Liver (tissue), 9 donors: ENCODE results near the gene RPS6KA1. TPM values are rescaled to one million over a fixed set of nuclear protein-coding genes. Genes with fewer than 3 reads are reported as not detected.
A peak's percentile ranks its signal among the peaks of the same experiment; 100 is the strongest.

Experiments used
- DNase-seq: peaks from one replicate; pipeline ENCODE4 v3.0.0-alpha.2; 2017; ENCODE audit warnings: low spot score
- H3K27ac ChIP-seq, 2 donors: one replicate each; pipeline ENCODE4 v1.7.0; 2013; ENCODE audit warnings: inconsistent platforms in 2 of 2, low read length in 2 of 2, control low read depth in 1 of 2, low read depth in 1 of 2, mild to moderate bottlenecking in 1 of 2
- H3K27me3 ChIP-seq, 4 donors: one replicate each; pipeline versions ENCODE4 v1.6.1 to v1.7.0; 2013; ENCODE audit warnings: low read length in 3 of 4, inconsistent platforms in 1 of 4, mild to moderate bottlenecking in 1 of 4, moderate library complexity in 1 of 4; ENCODE audit not compliant: control insufficient read depth in 4 of 4, insufficient read depth in 4 of 4
- H3K36me3 ChIP-seq, 4 donors: one replicate each; pipeline versions ENCODE4 v1.6.1 to v1.7.0; 2013; ENCODE audit warnings: low read length in 3 of 4, mild to moderate bottlenecking in 3 of 4, low read depth in 1 of 4, moderate library complexity in 1 of 4; ENCODE audit not compliant: control insufficient read depth in 4 of 4, insufficient read depth in 3 of 4
- H3K4me1 ChIP-seq, 4 donors: one replicate each; pipeline versions ENCODE4 v1.6.1 to v1.7.0; 2013; ENCODE audit warnings: low read length in 3 of 4, mild to moderate bottlenecking in 3 of 4, moderate library complexity in 1 of 4; ENCODE audit not compliant: control insufficient read depth in 4 of 4, insufficient read depth in 4 of 4
- H3K4me3 ChIP-seq, 3 donors: one replicate each; pipeline versions ENCODE4 v1.6.1 to v1.7.0; 2013; ENCODE audit warnings: low read length in 3 of 3, control low read depth in 1 of 3, low read depth in 1 of 3, mild to moderate bottlenecking in 1 of 3
- H3K9ac ChIP-seq, 2 donors: one replicate each; pipeline ENCODE4 v1.7.0; 2013; ENCODE audit warnings: low read length in 2 of 2, mild to moderate bottlenecking in 2 of 2, moderate library complexity in 2 of 2, control low read depth in 1 of 2, low read depth in 1 of 2
- H3K9me3 ChIP-seq, 4 donors: one replicate each; pipeline versions ENCODE4 v1.6.1 to v1.7.0; 2013; ENCODE audit warnings: low read length in 3 of 4; ENCODE audit not compliant: control insufficient read depth in 4 of 4
- ATF3 ChIP-seq: IDR thresholded peaks from 2 replicates; pipeline ENCODE4 v1.6.1; 2016; ENCODE audit warnings: antibody characterized with exemption
- CTCF ChIP-seq: fragments of 150-350 bp; IDR thresholded peaks from 2 replicates; pipeline ENCODE4 v1.5.1; 2017; ENCODE audit warnings: improper control_type of control experiment, low read depth, low read length; ENCODE audit not compliant: missing input control
- FOXA1 ChIP-seq: IDR thresholded peaks from 2 replicates; pipeline ENCODE4 v1.6.1; 2016; ENCODE audit warnings: antibody characterized with exemption
- FOXA2 ChIP-seq: IDR thresholded peaks from 2 replicates; pipeline ENCODE4 v1.6.1; 2016; ENCODE audit warnings: antibody characterized with exemption
- GABPA ChIP-seq, 2 donors: IDR thresholded peaks in 1 of 2; conservative IDR thresholded peaks in 1 of 2; 2 replicates each; pipeline ENCODE4 v1.6.1; 2016; ENCODE audit warnings: antibody characterized with exemption in 2 of 2, mild to moderate bottlenecking in 1 of 2, moderate library complexity in 1 of 2
- HNF4A ChIP-seq, 2 donors: conservative IDR thresholded peaks; 2 replicates each; pipeline ENCODE4 v1.6.1; 2016; ENCODE audit warnings: antibody characterized with exemption in 2 of 2, mild to moderate bottlenecking in 2 of 2
- HNF4G ChIP-seq: IDR thresholded peaks from 2 replicates; pipeline ENCODE4 v1.6.1; 2016; ENCODE audit warnings: antibody characterized with exemption
- JUND ChIP-seq, 2 donors: IDR thresholded peaks; 2 replicates each; pipeline ENCODE4 v1.6.1; 2016; ENCODE audit warnings: antibody characterized with exemption in 2 of 2
- MAX ChIP-seq: IDR thresholded peaks from 2 replicates; pipeline ENCODE4 v1.6.1; 2016; ENCODE audit warnings: antibody characterized with exemption
- NR2F2 ChIP-seq: IDR thresholded peaks from 2 replicates; pipeline ENCODE4 v1.6.1; 2016; ENCODE audit warnings: antibody characterized with exemption
- RAD21 ChIP-seq, 2 donors: IDR thresholded peaks; 2 replicates each; pipeline ENCODE4 v1.6.1; 2016; ENCODE audit warnings: antibody characterized with exemption in 2 of 2, mild to moderate bottlenecking in 2 of 2
- REST ChIP-seq: IDR thresholded peaks from 2 replicates; pipeline ENCODE4 v1.6.1; 2016; ENCODE audit warnings: antibody characterized with exemption, mild to moderate bottlenecking
- RXRA ChIP-seq, 2 donors: IDR thresholded peaks; 2 replicates each; pipeline ENCODE4 v1.6.1; 2017 to 2018; ENCODE audit warnings: antibody characterized with exemption in 2 of 2, mild to moderate bottlenecking in 1 of 2
- SP1 ChIP-seq: IDR thresholded peaks from 2 replicates; pipeline ENCODE4 v1.6.1; 2018; ENCODE audit warnings: antibody characterized with exemption, mild to moderate bottlenecking
- TAF1 ChIP-seq: conservative IDR thresholded peaks from 2 replicates; pipeline ENCODE4 v1.6.1; 2016; ENCODE audit warnings: antibody characterized with exemption, mild to moderate bottlenecking
- YY1 ChIP-seq: IDR thresholded peaks from 2 replicates; pipeline ENCODE4 v1.6.1; 2016; ENCODE audit warnings: antibody characterized with exemption, mild to moderate bottlenecking
- ZBTB33 ChIP-seq: IDR thresholded peaks from 2 replicates; pipeline ENCODE4 v1.6.1; 2016; ENCODE audit warnings: antibody characterized with exemption
- WGBS: extraction: QIAGEN DNeasy Blood & Tissue Kit; methylation state at CpG from one replicate; pipeline ENCODE4 v1.1.7; 2013; 5-methylcytosine and 5-hydroxymethylcytosine counted together
- polyA plus RNA-seq, 2 donors: library from polyadenylated mRNA; stranded (reverse) in 1 of 2; unstranded in 1 of 2; fragments of 200-250 nt in 1 of 2; fragments of >200 nt in 1 of 2; fragmentation: Nextera tagmentation in 1 of 2; extraction: Ambion mirVana in 1 of 2; gene quantifications; one replicate each; pipeline versions ENCODE4 v1.2.1 to v1.2.3, GENCODE V29; 2013 to 2015
- total RNA-seq, 2 donors: library from RNA; depleted of rRNA; stranded (reverse); fragments of >200 nt; gene quantifications; one replicate each; pipeline ENCODE4 v1.2.3, GENCODE V29; 2014
- donor health status: healthy.
- donor health status: healthy.
- donor health status: healthy.
- donor health status: healthy.
- donor health status: healthy.

Gene RPS6KA1
- total and polyA plus RNA-seq, 4 donors = 4.0 to 26.8 (median 7.4) TPM

- TF ChIP-seq REST (no peak), SP1 (peak; percentile 99), NR2F2 (no peak), FOXA2 (no peak), JUND (IDR thresholded peaks at IDR 0.05) (peak in 1 of 2 donors; percentile 27)
These were observed 5.6 kb downstream of the RPS6KA1 start (continued) for GRCh38 chr1:26535201-26535600.

- H3K4me3 ChIP-seq = no peak overlapping the region
- H3K9me3 ChIP-seq = no peaks in the 10 kb centered on the region
- H3K27ac ChIP-seq = no peak overlapping the region
- no peaks in the 10 kb centered on the region for H3K36me3 ChIP-seq
- no peak overlapping the region for H3K9ac ChIP-seq
- WGBS = 92% methylated on average over 5 of the region's 5 CpGs
- peaks cover 0 to 13% (median 2%) of the 10 kb centered on the region in 4 donors for H3K4me1 ChIP-seq
- TF ChIP-seq JUND (IDR thresholded peaks at IDR 0.05) (no peak), HNF4A (conservative IDR thresholded peaks at IDR 0.05) (no peak), ZBTB33 (no peak), FOXA1 (no peak), NR2F2 (no peak), HNF4G (no peak), GABPA (IDR thresholded peaks at IDR 0.05 in 1 of 2, conservative IDR thresholded peaks at IDR 0.05 in 1 of 2) (no peak), YY1 (no peak), REST (no peak), MAX (no peak), TAF1 (no peak), CTCF (no peak), SP1 (no peak), RXRA (IDR thresholded peaks at IDR 0.05) (no peak), ATF3 (no peak), RAD21 (IDR thresholded peaks at IDR 0.05) (no peak)
- DNase-seq = no peak
- H3K27me3 ChIP-seq = no peaks in the 10 kb centered on the region
These were observed 6.5 kb downstream of the RPS6KA1 start for GRCh38 chr1:26536081-26536480.
